ENCODE measurements around the gene SPTAN1.

Gene SPTAN1

GRCh38 chr9:128607642-128608350, 55.4 kb downstream of the SPTAN1 start:
- peak; percentile 74 for DNase-seq

GRCh38 chr9:128610897-128611296, 58.5 kb downstream of the SPTAN1 start:
- DNase-seq = no peak

- DNase-seq = no peak
These were observed 59.4 kb downstream of the SPTAN1 start for GRCh38 chr9:128611600-128612394.

GRCh38 chr9:128614728-128615127, 62.3 kb downstream of the SPTAN1 start:
- DNase-seq = no peak

- no peak for DNase-seq
These were observed 63.2 kb downstream of the SPTAN1 start for GRCh38 chr9:128615571-128615970.

- no peak for DNase-seq
These were observed 65.6 kb downstream of the SPTAN1 start for GRCh38 chr9:128617943-128618342.

- no peak for DNase-seq
These were observed 66.7 kb downstream of the SPTAN1 start for GRCh38 chr9:128619127-128619526.

GRCh38 chr9:128619779-128620178, 67.4 kb downstream of the SPTAN1 start:
- DNase-seq = no peak

GRCh38 chr9:128621730-128622455, 69.5 kb downstream of the SPTAN1 start:
- no peak for DNase-seq

- DNase-seq = no peak
These were observed 72.2 kb downstream of the SPTAN1 start for GRCh38 chr9:128624566-128624965.

- no peak for DNase-seq
These were observed 73.2 kb downstream of the SPTAN1 start for GRCh38 chr9:128625391-128626146.

GRCh38 chr9:128626181-128626580, 73.8 kb downstream of the SPTAN1 start:
- no peak for DNase-seq

- DNase-seq = no peak
These were observed 74.8 kb downstream of the SPTAN1 start for GRCh38 chr9:128627127-128627715.

GRCh38 chr9:128627906-128628305, 75.5 kb downstream of the SPTAN1 start:
- DNase-seq = no peak

GRCh38 chr9:128628471-128629048, 76.2 kb downstream of the SPTAN1 start:
- no peak for DNase-seq

- DNase-seq = peak; percentile 19
These were observed 76.7 kb downstream of the SPTAN1 start for GRCh38 chr9:128629136-128629535.

- DNase-seq = no peak
These were observed 77.6 kb downstream of the SPTAN1 start for GRCh38 chr9:128629852-128630545.

GRCh38 chr9:128631636-128632035, 79.2 kb downstream of the SPTAN1 start:
- DNase-seq = no peak

GRCh38 chr9:128632066-128632465, 79.7 kb downstream of the SPTAN1 start:
- DNase-seq = no peak

GRCh38 chr9:128632486-128632885, 80.1 kb downstream of the SPTAN1 start:
- DNase-seq = no peak

GRCh38 chr9:128633057-128633456, 80.7 kb downstream of the SPTAN1 start:
- DNase-seq = no peak

All from NCI-H2171 treated with DMSO at 0.1 percent for 48 hours (cell line).